ENCODE measurements around the gene TTC14.
"Not testable (repeated sequence)": the region's sequence is repeated elsewhere in the genome, so short reads cannot be mapped to it uniquely, and the experiment has no call there.

TTC14 gene

GRCh38 chr3:180601688-180602666 is at the start of gene TTC14:
Gene TTC14, plus strand, starts transcription at chr3:180602163. Its CDS starts 99 bp downstream, at chr3:180602262.
- DNase-seq, result peak; percentile 93

GRCh38 chr3:180563406-180563805 is 38.6 kb upstream of the TTC14 start:
- DNase-seq, result no peak

GRCh38 chr3:180564676-180565075 is 37.3 kb upstream of the TTC14 start:
- no peak for DNase-seq

GRCh38 chr3:180570238-180570637 is 31.7 kb upstream of the TTC14 start:
- no peak for DNase-seq

GRCh38 chr3:180571831-180572598 is 29.9 kb upstream of the TTC14 start:
- DNase-seq, result no peak

GRCh38 chr3:180575571-180575970 is 26.4 kb upstream of the TTC14 start:
- DNase-seq, result no peak

- no peak for DNase-seq
Observed at GRCh38 chr3:180580934-180581333, 21.0 kb upstream of the TTC14 start.

GRCh38 chr3:180590396-180590795 is 11.6 kb upstream of the TTC14 start:
- no peak for DNase-seq

- DNase-seq, result not testable (repeated sequence)
Observed at GRCh38 chr3:180593631-180594030, 8.3 kb upstream of the TTC14 start.

GRCh38 chr3:180594631-180595558 is 7.1 kb upstream of the TTC14 start:
- DNase-seq, result peak; percentile 56

- no peak for DNase-seq
Observed at GRCh38 chr3:180595559-180595935, 6.4 kb upstream of the TTC14 start.

- no peak for DNase-seq
Observed at GRCh38 chr3:180600473-180600872, 1.5 kb upstream of the TTC14 start.

- no peak for DNase-seq
Observed at GRCh38 chr3:180611006-180611405, 9.0 kb downstream of the TTC14 start.

GRCh38 chr3:180612364-180612763 is 10.4 kb downstream of the TTC14 start:
- no peak for DNase-seq

GRCh38 chr3:180615954-180616353 is 14.0 kb downstream of the TTC14 start:
- DNase-seq, result peak; percentile 5

- DNase-seq, result peak; percentile 39
Observed at GRCh38 chr3:180617049-180617448, 15.1 kb downstream of the TTC14 start.

GRCh38 chr3:180618563-180618962 is 16.6 kb downstream of the TTC14 start:
- not testable (repeated sequence) for DNase-seq

- no peak for DNase-seq
Observed at GRCh38 chr3:180619723-180620122, 17.8 kb downstream of the TTC14 start.

GRCh38 chr3:180624714-180625113 is 22.8 kb downstream of the TTC14 start:
- DNase-seq, result no peak

- no peak for DNase-seq
Observed at GRCh38 chr3:180626844-180627243, 24.9 kb downstream of the TTC14 start.

- DNase-seq, result no peak
Observed at GRCh38 chr3:180630371-180630770, 28.4 kb downstream of the TTC14 start.

- DNase-seq, result peak; percentile 9
Observed at GRCh38 chr3:180631317-180631716, 29.4 kb downstream of the TTC14 start.

- no peak for DNase-seq
Observed at GRCh38 chr3:180633722-180634121, 31.8 kb downstream of the TTC14 start.
